T-helper 9 cell (primary cell): ENCODE measurements around the gene CSGALNACT2.
"Not testable (repeated sequence)": the region's sequence is repeated elsewhere in the genome, so short reads cannot be mapped to it uniquely, and the experiment has no call there.

ENCODE experiments used
- DNase-seq: peaks from one replicate; pipeline ENCODE4 v3.0.0-alpha.2; 2020

The CSGALNACT2 gene

DNA sequence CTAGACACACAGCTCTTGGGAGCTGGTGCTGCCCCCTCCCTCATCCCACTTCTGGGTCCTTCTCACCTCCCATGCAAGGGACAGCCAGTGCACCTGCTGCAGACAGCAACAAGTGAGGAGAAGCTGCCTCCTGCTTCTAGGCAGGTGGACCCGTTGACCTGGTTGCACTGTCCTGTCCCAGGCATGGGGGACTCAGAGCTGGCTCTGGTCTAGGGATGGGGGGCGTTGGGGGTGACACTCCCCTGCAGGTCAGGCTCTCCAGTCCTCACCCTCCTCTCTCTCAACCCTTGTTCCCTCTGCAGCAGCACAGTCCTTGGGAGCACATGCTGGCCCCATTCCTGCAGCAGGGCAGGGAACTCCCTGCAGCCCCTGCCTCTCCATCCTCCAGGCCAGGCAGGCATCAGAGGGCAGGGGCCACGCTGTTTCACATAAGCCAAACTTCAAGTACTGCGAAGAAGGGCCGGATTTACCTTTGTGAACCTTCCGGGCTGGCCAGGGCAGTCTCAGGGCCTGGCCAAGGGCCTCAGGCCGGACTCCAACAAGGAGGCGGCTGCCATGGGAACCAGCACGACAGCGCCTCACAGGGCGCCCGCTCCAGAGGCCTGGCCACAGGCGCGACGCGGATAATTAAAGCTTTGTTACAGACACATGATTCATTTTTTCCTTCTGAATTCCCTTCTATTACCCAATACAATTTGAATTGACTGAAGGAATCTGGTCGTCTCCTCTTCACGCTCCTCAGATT, 80.1 kb downstream of the CSGALNACT2 start:
- DNase-seq: no peak

DNA sequence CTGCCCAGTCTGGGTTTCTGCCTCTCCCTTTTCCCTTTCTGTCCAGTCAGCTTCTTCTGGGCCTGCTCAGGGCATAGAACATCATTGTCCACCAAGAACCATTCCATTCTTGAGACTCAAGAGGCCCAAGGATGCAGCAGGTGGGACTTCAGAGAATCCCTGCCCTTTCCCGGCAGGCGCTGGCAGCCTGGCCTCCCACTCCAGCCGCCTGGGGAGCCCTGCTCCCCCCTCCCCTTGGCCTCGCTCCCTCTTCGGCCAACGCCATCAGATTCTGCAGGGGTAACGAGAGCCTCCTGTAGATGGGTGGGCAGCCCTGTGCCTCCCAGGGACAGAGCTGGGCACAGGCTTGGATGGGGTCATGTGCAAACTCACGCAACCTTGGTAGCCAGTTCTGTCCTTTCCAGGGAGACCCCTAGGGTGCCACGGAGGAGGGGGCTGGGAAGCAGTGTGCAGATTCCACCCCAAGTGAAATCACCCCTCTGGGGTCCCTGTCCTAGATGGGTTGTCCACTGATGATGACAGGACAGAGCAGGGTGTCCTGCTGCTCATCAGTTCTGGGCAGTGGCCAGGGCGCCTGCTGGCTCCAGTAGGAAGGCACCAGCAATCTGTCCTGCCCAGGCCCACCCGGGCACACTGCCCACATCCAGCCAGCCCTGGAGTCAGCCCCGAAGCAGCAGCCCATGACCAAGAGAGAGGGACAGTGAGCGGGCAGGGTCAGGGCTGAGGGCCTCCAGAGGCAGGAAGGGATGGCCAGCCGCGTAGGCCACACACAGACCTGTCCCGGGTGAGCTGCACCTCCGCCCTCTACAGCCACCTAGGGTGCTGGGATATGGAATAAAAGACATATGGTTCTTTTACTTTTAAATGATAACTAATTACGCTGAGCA, 80.9 kb downstream of the CSGALNACT2 start:
- DNase-seq: no peak

DNA sequence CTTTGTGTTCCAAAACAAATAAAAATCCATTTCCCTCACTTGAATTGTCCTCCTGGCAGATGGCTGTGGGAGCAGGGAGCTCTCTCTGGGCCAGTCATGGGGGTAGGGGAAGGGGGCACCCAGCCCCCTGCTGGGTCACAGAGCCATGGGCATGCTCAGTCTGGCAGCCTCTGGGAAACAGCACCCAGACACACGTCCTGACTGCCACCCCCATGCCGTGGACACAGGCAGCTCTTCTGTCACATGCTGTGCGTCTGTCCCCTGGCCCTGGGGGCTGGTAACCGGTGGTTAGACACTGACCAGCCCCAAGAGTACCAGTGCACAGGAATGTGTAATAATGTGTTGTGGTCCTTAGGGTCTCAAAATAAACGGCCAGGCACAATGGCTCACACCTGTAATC, 81.6 kb downstream of the CSGALNACT2 start:
- no peak for DNase-seq

DNA sequence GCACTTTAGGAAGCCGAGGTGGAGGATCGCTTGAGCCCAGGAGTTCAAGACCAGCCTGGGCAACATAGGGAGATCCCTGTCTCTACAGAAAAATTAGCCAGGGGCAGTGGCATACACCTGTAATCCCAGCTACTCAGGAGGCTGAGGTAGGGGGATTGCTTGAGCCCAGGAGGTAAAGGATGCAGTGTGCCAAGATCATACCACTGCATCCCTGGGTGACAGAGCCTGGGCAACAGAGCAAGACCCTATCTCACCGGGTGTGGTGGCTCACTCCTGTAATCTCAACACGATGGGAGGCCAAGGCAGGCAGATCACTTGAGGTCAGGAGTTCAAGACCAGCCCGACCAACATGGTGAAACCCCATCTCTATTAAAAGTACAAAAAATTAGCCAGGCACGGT, 82.0 kb downstream of the CSGALNACT2 start:
- not testable (repeated sequence) for DNase-seq

DNA sequence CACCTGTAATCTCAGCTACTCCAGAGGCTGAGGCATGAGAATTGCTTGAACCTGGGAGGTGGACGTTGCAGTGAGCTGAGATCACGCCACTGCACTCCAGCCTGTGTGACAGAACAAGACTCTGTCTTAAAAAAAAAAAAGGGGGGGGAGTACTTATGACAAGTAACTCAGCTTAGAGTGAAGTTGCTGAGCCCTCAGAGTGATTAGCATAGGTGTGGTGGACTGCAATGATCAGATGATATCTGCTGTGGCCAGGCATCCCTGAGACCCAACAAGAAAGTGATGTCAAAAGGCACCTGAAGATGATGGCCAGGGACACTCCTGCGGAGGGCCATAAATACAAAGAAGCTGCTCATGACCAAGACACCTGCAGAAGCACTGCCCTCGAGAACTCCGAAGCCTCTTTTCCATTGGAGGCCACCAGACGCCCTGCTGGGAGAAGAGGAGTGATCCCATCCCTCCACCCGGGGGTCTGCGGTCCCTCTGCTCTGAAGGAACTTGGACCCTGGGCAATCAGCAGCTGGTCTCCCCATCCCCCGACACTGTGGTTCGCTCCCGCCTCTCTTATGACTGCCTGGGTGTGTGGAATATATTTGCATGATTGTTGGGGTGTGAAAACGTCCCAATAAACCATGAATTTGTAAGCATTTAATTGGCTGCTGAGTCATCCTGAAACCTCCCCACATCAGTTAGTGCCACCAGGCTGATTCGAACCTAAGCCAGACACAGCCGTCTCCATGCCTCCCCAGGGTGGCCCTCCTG, 82.6 kb downstream of the CSGALNACT2 start:
- no peak for DNase-seq

DNA sequence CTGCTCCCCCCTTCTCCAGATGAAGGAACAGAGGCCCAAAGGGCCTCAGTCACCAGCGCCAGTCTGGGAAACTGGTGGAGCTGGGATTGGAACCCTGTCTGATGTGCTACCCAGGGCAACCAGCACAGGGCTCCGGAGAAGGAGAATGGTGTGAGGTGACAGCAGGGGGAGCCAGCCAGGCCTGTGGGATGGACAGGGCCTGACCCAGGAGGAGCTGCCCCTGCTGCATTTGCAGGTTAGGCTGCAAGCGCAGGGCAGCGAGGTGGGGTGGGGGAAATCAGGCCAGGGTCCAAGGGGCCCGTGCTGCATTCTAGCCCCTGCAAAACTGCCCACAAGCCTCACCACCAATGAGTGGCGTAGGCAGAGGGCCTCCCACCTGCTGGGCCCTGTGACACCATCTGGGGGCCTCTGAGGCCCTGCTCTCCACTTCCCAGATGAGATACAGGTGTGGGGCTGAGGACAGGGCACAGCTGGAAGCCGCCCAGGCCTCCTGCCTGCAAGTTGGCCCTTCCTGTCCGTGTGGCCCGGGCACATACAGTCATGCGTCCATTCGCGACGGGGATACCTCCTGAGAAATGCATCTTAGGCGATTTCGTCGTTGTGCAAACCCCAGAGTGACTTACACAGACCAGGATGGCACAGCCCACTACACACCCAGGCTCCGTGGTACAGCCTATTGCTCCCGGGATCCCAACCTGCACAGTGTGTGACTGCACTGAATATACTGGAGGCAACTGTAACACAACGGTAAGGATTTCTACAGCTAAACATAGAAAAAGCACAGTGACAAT, 83.4 kb downstream of the CSGALNACT2 start:
- DNase-seq: no peak

DNA sequence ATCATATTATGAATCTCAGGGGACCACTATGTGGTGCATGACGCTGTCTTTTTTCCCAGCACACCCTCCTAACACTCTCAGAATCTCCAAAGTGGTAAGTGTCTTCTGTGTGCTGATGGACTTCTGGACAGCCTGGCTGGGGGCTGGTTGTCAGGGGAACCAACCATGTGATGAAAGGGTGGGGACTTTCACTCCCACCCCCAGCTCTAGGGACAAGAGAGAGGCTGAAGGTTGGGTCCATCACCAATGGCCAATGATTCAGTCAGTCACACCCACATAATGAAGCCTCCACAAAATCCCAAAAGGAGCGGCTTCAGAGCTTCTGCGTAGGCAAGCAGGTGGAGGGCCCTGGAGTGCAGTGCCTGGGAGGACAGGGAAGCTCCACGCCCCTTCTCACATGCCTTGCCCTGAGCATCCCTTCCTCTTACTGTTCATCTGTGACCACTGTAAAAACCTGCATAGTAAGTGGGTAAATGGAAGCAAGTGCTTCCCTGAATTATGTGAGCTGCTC, 84.0 kb downstream of the CSGALNACT2 start:
- no peak for DNase-seq

DNA sequence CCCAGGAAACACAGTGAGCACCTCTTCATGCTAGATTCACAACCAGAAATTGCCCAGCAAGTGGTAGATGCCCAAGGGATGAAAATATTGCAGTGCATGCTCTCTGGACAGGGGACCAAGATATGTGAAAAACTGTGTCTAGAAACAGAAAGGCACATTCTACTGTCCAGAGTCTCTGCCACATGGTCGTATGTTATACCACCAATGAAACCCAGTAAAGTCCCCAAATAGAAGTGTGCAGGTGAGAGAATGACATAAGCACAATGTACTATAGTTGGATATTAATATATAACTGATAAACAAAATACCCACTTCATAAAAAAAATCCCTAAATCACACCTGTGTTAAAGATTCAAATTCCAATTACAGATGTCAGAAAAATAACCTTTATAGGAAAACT, 84.8 kb downstream of the CSGALNACT2 start:
- DNase-seq: no peak

DNA sequence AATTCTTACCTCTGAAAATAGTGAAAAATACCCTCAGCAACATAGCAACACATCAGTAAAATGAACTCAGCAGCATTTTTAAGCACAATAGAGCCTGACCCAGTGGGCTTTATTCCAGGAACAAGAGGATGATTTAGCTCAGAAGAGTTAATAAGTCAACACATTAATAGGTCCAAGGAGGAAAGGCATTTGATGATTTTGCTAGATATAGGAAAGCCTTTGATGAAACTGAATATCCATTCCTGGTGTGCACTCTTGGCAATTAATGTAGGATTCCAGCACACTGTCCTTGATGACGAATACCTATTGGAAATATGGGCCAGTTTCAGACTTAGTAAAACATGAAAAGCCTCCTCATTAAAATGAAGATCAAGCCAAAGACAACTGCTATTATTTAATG, 86.1 kb downstream of the CSGALNACT2 start:
- DNase-seq: no peak

DNA sequence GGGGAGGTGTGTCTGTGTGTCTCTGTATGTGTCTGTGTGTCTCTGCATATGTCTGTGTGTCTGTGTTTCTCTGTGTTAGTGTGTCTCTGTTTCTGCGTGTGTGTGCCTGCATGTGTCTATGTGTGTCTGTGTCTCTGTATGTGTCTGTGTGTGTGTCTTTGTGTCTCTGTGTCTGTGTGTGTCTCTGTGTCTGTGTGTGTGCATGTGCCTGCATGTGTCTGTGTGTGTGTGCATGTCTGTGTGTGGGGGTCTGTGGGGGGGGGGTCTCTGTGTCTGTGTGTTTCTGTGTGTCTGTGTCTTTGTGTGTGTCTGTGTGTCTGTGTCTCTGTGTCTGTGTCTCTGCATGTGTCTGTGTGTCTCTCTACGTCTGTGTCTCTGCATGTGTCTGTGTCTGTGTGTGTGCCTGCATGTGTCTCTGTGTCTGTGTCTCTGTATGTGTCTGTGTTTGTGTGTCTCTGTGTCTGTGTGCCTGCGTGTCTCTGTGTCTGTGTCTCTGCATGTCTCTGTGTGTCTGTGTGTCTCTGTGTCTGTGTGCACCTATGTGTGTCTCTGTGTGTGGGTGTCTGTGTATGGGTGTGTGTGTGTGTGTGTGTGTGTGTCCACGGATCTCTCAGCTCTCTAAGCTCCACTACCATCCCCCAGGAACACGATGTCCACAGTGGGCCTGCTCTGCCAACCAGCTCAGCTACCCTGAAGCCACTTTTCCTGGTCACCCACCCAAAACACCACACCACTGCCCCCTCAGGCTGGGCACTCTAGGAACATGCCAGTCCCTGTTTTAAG, 87.0 kb downstream of the CSGALNACT2 start:
- no peak for DNase-seq

DNA sequence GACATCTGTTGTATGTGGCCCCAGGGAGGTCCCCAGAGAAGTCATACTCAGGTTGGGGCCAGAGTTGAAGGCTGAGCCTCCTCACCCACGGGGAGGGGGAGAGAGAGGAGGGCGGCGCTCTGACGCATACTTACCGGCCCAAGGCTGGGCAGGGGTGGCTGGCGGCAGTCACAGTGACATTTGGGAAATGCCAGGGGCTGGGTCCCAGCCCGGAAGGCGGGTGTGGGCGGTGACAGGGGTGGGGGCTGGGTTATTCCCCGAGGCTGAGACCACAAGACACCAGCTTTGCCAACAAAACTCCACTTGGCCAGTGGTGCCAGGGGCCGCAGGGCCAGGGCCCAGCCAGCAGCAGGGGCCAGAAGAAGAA, 87.5 kb downstream of the CSGALNACT2 start:
- no peak for DNase-seq

DNA sequence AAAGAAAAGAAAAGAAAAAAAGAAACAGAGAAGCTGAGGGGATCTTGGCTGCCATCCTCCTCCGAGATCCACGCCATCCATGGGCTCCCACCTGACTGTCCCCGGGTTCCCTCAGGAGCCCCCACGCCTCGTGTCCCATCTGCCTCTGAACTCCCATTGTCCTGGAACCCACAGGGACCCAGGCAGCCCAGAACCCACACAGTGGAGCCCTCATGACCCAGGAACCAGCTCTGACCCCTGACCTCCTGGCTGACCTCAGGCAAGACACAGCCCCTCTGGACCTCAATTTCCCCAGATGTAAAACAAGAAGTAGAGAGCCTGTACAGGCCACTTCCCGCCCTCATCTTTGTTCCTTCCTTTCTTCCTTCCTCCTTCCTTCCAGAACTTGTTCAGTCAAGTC, 88.2 kb downstream of the CSGALNACT2 start:
- DNase-seq: no peak

DNA sequence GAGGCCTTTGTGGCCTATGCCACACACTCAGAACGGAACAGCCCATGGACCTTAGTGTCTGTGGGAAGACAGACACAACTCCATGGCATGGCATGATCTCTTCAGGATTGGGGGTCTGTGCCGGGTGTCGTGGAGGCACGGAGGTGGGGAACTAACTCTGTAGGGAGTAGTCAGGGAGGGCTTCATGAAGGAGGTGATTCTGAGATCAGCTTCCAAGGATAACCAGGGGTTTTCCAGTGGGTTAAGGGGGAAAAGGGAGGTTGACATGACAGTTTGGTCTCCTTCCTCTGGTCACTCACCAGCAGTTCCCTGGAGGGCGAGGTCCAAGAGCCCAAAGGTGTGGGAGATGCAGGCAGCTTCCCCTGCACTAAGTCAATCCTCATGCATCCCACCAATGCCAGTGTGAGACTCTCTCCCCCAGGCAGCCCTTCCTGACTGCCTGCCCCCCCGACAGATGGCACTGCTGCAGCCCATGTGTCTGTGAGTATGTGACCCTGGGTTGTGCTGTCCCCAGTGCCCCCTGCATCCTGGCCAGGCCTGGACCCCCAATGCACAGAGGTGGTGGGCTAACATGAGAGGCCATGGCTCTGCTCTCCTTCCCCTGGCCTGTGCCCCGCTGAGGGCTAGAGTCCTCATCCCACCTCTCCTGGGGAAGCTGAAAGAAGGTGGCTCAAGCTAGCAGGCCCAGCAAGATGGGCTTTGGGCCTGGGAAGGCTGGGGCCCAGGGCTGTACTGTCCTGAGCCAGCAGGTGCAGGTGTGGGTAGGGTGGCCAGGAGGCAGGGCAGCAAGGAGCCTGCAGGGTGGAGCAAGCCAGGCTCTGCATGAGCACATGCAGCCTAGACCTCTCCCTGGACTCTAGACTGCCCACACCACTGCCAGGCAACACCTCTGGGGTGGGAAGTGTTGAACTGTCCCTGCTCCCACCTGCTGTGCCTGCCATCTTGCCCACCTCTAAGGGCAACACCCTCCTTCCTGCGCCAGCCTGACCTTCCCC, 88.9 kb downstream of the CSGALNACT2 start:
- no peak for DNase-seq

DNA sequence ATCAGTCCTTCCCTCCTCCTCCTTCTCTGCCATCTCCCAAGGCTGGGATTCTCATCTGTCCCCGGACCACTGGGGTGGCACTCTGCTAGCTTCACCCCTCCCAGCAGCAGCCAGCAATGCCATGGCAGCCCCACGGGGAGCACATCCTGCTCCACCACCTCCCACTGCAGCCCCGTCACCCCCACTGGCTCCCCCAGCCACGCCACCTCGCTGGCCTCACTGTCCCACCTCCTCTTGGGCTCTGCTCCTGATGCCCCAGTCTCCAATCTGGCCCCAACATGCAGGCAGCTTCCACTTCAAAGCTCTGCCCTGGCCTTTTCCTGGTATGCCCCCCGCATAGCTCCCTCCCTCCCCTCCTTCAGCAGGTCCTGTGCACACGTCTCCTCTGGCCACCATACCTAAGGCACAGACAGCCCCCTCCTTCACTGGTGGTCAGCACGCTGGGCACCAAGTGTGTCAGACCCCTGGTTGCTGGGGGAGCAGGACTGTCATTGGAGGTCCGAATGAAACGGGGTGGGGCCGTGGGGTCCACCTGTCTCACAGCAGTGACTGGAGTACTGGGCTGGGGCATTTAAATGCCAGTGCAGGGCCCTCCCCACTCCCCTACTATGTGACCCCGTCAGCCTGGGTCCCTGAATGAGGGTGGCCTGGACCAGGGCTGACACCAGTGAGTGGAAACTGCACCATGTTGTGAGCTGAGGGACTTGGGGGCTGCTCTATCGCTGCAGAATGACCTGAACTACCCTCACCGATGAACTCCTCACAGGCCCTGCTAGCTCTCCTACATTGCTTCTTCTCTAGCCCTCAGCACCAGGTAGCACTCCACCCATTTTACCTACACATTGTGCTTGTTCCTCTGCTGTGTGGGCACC, 89.9 kb downstream of the CSGALNACT2 start:
- DNase-seq: no peak

DNA sequence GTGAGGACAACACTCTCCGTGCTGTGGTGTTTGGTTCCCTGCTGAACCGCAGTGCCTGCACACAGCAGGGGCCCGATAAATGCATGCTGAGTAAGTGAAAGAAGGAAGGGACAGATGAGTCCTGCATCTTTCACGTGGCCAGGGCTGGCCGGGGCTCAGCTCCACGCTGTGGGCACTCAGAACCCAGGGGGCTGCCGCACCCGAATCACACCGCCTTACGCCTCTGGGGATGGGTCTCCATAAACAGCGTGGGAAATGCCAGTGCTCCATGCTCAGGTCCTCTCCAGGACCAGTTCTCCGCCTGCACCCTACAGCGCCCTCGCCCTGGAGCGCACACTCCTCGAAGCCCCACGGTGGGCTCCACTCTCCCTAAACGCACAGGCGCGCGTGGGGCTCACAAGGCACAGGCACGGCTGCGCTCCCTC, 90.5 kb downstream of the CSGALNACT2 start:
- DNase-seq: no peak

DNA sequence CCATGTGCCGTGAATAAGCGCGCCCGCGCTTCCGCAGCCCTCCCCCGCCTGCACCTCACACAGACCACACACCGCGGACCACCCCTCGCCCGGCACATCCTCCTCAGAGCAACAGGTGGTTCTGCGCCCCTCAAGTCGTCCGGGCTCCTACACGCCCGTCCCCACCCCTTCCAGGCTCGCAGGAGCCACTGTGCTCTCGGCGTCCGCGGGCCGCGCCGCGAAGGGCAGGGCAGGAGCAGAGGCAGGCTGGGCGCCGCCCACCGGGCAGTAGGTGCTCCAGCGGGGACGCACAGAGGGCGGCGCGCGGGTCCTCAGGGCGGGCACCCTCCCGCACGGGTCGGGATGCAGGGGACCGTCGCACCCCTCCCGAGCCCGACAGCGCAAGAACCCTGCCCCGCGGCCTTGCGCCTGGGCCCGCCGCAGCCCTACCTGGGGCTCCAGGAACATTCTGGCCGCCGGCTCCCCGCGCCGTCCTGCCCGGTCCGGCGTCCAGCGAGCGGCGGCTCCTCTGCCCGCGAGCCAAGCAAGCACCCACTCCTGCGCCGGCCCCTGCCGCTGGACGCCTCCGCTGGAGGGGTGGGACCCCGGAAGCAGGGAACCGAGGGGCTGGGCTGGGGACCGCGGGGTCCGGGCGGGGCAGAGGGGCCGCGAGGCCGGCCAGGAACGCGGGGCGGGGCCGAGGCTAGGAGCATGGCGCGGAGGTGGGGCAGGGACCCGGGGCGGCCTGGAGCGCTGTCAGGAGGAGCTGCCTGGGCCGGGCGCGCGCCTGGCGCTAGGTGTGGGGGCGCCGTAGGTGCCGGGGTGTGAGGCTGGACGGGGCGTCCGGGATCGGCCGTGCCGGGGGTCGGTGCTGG, 91.2 kb downstream of the CSGALNACT2 start:
- peak; percentile 25 for DNase-seq

DNA sequence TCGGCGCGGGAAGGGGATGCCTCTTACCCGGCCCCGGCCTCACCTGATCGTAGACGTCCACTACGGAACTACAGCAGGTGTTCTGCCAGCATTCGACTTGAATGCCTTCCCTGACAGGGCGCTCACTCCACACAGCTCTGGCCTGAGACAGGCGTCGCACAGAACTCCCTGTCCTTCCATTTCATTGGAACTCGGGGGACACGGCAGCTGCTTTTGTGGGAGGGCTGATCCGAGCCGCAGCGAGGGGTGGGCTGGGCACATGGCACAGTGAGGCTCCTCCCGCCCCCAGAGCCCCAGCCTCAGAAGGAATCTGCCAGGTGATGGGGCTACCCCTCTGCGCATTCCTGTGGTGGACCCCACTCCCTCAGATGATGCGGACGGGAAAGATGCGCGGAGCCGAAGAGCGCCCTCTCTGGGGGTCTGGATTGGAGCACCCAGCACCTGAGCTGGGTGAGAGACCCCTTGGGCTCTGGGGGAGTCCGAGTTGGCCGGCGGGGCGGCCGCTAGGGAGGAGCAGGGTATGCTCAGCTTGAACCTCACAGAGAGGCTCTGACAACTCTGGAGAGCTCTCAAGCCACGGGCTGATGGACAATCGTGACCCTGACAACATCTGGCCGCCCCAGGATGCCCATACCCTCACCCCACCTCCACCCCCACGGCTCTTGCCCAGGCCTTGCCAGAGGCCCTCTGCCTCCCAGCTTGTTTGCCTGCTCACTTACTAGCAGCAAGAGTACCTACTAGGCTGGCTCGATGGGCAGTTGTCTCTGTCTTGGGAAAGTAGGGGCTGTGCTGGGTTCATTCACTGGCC, 92.1 kb downstream of the CSGALNACT2 start:
- DNase-seq: no peak
